GM12892 (cell line): ENCODE measurements around the gene LMO3.
"Not testable (repeated sequence)": the region's sequence is repeated elsewhere in the genome, so short reads cannot be mapped to it uniquely, and the experiment has no call there.

ENCODE experiments used
- DNase-seq: peaks from one replicate; pipeline ENCODE4 v3.0.0; 2011; ENCODE audit not compliant: insufficient read length
- FAIRE-seq: peaks from 2 replicates; lab custom pipeline; 2011; peaks lifted over from hg19 to GRCh38; lab: Jason Lieb, UNC
- POLR2A ChIP-seq: IDR thresholded peaks from 2 replicates; pipeline ENCODE4 v1.6.1; 2011; ENCODE audit warnings: low read depth, low read length, control low read depth
- POLR2AphosphoS5 ChIP-seq: IDR thresholded peaks from 2 replicates; pipeline ENCODE4 v1.6.1; 2011; ENCODE audit warnings: low read depth, low read length, control low read depth
- TAF1 ChIP-seq: IDR thresholded peaks from 2 replicates; pipeline ENCODE4 v1.6.1; 2011; ENCODE audit warnings: low read depth, mild to moderate bottlenecking, control low read depth, low read length, borderline replicate concordance

Gene LMO3

GRCh38 chr12:16562435-16562834 is 43.5 kb downstream of the LMO3 start:
- TF ChIP-seq TAF1 (no peak), POLR2AphosphoS5 (no peak), POLR2A (no peak)
- FAIRE-seq (no peak), DNase-seq (no peak)

DNA sequence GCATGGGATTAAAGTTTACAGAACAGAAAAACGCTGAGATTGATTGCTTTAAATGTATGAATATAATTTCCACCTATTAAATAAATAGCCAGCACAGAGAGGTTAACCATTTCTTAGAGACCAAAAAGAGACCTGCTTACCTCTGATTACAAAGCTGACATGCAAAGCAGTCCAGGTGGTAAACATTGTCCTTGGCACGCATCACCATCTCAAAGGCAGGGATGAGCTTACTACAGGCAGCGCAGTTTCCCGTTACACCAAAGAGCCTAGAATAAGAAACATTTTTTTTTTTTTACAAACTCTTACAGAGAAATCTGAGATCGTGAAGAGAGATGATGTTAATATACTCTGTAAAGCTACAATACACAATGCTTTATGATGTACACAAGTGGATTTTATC is 45.7 kb downstream of the LMO3 start:
- DNase-seq: no peak
- TF ChIP-seq TAF1: no peak
- no peak for TF ChIP-seq POLR2AphosphoS5
- TF ChIP-seq POLR2A: no peak
- no peak for FAIRE-seq

GRCh38 chr12:16555630-16556029 is 50.3 kb downstream of the LMO3 start:
- TF ChIP-seq TAF1 (no peak), POLR2A (no peak), POLR2AphosphoS5 (no peak)
- no peak for DNase-seq
- FAIRE-seq: no peak

DNA sequence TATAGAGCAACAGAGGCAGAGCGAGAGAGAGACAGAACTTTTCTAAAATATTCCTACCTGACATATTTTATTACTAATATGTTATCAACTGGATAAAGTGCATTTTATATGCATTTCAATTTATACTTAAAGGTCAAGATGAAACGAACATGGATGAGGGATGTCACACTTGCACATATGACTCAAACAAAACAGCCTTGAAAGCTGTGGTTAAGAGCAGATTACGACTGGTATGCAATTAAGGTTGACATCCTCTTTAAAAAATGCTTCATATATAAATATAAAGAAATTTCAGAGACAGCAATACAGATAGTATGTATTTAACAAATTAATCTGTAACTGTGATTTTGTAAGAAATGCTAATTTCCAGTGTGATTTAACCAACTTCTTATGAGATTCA is 52.5 kb downstream of the LMO3 start:
- TF ChIP-seq POLR2AphosphoS5 (no peak), TAF1 (no peak), POLR2A (no peak)
- FAIRE-seq (no peak), DNase-seq (no peak)

- FAIRE-seq (no peak), DNase-seq (no peak)
- TF ChIP-seq POLR2A: no peak
- no peak for TF ChIP-seq POLR2AphosphoS5
- TF ChIP-seq TAF1: no peak
These were observed 53.7 kb downstream of the LMO3 start for GRCh38 chr12:16552301-16552700.

- FAIRE-seq (no peak), DNase-seq (no peak)
- TF ChIP-seq POLR2AphosphoS5 (no peak), TAF1 (no peak), POLR2A (no peak)
These were observed 60.1 kb downstream of the LMO3 start for GRCh38 chr12:16545836-16546235.

DNA sequence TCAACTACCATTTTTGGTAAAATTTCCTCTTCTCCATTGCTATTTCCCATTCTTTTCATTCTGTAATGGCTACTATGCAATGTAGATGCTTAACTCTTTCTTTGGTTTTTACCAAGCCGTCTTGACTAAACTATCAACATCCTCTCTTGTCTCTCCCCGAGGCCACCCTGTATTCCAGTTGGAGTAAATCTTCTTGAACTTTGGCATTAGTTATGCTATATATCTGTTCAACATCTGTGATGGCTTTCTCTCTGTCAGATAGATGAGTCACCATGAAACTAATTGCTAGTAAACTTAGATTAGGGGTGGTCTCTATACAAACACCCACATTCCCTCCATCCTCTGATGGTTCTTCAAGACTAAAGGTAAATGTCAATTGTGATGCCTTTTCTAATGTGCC is 63.4 kb downstream of the LMO3 start:
- no peak for DNase-seq
- FAIRE-seq: no peak
- TF ChIP-seq TAF1 (no peak), POLR2AphosphoS5 (no peak), POLR2A (no peak)

GRCh38 chr12:16537652-16538051 is 68.3 kb downstream of the LMO3 start:
- not testable (repeated sequence) for DNase-seq, FAIRE-seq

GRCh38 chr12:16531621-16532020 is 74.3 kb downstream of the LMO3 start:
- TF ChIP-seq TAF1 (no peak), POLR2AphosphoS5 (no peak), POLR2A (no peak)
- FAIRE-seq: no peak
- no peak for DNase-seq

DNA sequence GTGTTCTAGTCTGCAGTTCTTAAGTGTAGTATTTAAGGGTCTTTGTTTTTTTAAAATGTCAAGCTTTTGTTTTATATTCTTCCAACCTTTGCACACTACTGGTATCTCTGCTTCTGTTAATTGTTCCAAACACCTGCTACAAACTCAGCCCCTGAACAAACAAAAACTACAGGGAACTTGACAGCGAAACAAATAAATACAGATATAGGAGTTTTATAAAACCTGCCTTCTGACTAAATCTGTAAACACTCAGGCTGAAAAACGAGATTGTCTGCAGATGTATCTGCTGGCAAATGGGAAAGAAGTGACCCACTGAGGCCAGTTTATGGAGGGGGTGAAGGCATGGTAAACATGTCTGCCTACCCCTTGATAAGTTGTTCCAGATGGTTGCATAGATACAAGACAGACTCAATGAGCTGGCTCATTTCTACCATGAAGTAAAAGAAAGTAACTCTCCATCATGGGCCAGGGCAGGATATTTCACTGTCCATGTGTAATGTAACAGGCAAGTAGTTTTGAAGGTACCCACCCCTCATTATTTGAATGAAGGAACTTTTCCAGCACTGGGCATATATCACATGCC is 75.6 kb downstream of the LMO3 start:
- TF ChIP-seq POLR2AphosphoS5 (no peak), TAF1 (no peak), POLR2A (no peak)
- no peak for DNase-seq
- FAIRE-seq: no peak

DNA sequence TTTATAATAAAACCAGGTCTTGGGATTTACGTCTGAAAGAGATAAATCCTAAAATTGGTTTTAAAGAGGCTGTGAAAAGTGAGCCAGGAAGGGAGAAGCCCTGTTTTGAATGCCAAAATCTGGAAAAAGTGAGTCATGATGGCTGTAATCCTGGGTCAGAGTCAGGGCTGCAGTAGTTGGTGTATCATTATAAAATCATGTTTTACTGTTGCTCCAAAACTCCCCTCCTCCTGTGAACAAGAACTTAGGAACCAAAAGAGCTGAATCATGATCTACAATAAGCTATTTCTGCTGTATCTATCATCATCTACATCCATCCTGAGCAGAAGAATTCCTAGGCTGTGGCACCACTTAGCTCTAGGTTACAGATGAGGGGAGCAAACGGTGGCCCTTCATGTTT is 79.3 kb downstream of the LMO3 start:
- TF ChIP-seq POLR2A (no peak), POLR2AphosphoS5 (no peak), TAF1 (no peak)
- DNase-seq (no peak), FAIRE-seq (no peak)

DNA sequence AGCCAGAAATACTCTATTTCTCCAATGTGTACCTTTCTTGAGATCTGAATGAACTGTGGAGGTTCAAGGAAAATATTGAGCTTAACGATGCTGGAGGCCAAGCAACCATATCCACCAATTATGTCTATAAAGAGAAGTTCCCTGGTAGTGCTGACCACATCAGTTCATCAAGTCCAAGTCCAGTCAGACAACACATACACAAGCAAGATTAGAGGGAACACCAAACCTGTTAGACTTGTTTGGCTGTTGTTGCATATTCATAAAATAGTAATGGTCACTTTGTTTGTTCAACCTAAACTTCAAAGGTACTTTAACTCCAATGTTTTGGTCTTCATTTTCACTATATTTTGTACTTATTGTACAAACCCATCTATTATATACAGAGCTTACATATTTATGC is 81.6 kb downstream of the LMO3 start:
- DNase-seq (no peak), FAIRE-seq (no peak)
- TF ChIP-seq TAF1: no peak
- TF ChIP-seq POLR2A: no peak
- TF ChIP-seq POLR2AphosphoS5: no peak

DNA sequence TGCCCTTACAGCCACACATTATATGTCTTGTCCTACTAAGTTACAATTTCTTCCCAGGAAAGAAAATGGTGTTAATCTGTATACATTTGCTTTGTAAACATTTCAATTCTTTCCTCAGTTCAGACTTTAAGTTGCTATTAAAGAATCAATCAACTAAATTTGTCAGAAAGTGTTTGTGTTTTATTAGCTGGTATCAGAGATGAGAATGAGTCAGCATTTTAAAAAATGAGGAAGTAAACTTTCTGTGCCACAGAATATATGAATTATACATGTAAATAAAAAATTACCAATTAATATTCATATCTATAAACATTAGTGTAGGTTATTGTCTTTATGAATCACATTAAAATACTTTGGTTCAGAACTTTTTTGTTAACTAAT is 82.0 kb downstream of the LMO3 start:
- DNase-seq: no peak
- no peak for TF ChIP-seq POLR2A
- no peak for FAIRE-seq

DNA sequence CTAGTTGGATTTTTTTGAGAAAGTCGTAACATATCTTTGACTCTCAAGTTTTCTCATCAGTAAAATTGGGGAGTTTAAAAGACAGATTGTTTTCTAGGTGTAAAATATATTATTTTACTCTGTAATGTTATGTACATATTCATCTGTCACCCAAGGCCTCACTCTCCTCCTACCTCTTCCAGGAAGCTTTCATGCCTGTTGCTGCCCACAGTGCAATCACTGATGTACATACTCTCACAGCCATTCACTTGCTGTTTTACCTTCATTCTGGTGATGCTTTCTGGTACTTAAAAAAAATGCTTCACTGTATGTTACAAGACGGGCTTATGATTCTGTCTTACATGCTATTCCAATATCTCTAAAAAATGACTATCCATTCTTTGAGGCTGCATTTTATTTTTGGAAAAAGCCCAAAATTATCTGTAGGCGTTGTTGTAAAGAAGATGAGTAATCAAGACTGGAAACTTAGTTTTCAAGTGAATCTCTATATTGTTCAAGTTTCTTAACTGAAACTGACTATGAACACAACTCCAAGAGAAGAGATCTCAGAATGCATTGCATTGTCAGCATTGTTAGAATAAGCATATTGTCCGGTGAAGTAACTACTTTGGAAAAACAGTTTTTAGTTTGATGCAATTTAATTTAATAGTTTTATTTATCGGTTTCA is 82.5 kb downstream of the LMO3 start:
- FAIRE-seq: no peak
- DNase-seq: no peak

GRCh38 chr12:16520328-16520727 is 85.6 kb downstream of the LMO3 start:
- DNase-seq: no peak
- TF ChIP-seq TAF1 (no peak), POLR2AphosphoS5 (no peak), POLR2A (no peak)
- no peak for FAIRE-seq

More for the DNA sequence above, 82.5 kb downstream of the LMO3 start:
- TF ChIP-seq POLR2AphosphoS5 (no peak), POLR2A (no peak), TAF1 (no peak)
